Activated gamma-delta T cell (primary cell): ENCODE results near the gene LSM7.
"Not testable (repeated sequence)": the region's sequence is repeated elsewhere in the genome, so short reads cannot be mapped to it uniquely, and the experiment has no call there.

Experiments used
- DNase-seq: peaks from one replicate; lab custom pipeline; 2025; lab: John Stamatoyannopoulos, UW

LSM7 gene

DNA sequence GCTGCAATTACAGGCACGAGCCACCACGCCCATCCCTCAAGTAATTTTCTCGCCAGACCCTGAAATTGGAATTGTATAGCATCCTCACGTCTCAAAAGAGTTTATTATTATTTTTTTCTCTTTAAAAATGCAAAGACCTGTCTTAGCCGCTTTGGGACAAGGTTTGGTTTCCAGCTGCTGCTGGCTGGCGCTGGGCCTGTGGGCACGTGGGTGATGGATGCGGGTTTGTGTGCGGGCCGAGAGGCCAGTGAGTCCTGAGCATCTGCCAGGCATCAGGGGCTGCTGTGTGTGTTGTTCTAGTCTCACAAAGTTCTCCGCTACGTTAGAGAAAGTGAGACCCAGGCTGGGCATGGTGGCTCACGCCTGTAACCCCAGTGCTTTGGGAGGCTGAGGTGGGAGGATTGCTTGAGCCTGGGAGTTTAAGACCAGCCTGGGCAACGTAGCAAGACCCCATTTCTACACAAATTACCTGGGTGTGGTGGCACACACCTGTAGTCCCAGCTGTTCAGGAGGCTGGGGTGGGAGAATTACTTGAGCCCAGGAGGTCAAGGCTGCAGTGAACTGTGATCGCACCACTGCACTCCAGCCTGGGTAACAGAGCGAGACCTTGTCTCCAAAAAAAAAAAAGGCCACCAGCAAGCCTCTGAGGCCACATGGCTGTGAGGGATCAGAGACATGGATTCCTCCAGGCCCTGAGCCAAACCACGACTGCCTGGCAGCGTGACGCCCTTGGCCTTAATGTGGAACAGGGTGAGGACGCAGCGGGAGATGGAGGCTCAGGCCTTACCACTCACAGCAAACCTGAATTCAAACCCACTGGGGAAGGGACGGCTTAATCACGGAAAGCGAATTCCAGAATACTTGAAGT is 27.0 kb upstream of the LSM7 start:
- no peak for DNase-seq

DNA sequence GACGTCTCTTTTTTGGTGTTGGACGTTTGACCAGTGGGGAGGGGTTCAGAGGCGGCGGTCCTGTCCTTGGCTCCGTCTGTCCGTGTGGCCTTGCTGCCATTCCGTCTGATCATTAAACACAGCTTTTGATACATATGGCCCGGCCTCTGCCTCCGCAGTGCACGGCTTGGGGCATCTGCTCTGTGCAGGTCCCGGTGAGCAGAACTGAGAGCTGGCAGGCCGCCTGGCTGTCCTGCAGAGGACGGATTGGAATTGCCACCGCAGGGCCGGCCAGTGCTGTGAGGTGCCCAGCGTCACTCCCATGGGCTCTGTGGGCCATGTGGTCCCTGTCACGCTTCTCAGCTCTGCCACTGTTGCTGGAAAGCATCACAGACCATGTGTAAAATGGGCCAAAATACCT is 26.3 kb upstream of the LSM7 start:
- DNase-seq = no peak

DNA sequence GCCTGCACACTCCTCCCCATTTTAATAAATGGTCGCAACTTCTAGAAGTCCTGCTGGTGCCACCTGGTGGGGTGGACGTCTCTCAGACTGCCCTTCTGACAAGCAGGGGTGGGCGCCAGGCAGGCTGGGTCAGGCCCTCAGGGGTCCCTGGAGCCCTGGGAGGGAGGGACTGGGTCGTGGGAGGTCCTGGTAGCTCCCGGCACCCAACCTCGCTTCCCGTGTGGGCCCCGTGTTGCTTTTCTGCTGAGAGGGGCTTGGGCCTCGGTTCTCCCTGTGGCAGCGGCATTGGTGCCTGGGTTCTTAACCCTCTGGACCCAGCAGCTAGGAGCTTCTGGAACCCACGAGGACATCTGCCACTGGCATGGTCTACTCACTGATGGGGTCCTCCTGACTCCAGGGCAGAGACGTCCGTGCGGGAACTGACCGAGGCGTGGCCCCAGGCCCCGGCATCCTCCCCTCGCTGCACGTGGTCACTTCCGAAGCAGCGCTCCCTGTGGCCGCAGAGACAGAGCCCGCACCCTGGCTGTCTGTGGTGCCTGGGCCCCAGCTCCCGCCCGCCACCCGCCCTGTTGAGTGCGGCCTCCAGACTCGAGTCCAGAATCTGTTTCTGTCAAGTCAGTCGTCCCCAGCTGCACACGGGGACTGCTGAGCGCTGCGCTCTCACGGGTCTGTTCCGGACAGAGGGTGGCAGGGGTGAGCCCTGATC is 25.7 kb upstream of the LSM7 start:
- no peak for DNase-seq

DNA sequence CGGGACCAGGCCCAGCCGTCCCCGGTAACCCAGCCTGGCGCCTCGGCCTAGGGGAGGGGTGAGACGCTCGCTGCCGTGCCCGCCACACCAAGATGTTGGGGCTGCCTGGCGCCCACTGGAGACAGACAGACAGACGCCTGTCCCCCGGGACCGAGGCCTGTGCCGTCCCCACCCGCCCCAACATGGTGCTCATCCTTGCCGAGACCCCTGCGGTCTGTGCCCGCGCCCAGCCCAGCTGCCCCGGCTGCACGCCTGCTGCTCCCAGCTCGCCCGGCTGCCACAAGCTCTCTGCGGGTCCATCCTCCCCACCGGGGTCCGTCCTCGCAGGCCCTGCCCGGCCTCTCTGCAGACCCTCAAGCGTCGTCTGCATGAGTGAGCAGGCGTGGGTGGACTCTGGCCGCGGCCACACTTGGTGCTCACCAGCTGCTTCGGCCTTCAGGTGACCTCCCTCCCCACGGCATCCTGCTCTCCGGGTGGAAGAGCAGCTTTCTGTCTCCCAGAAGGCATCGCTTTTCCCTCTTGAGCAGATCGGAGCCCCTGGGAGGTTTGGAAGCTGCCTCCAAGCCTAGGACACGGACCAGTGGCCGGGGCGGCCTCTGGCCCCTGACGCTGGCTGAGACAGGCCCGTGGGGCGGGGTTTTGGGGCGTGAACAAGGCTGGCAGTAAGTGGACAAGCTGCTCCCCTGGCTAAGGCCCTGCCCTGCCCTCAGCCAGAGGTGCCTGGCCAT is 24.9 kb upstream of the LSM7 start:
- no peak for DNase-seq

DNA sequence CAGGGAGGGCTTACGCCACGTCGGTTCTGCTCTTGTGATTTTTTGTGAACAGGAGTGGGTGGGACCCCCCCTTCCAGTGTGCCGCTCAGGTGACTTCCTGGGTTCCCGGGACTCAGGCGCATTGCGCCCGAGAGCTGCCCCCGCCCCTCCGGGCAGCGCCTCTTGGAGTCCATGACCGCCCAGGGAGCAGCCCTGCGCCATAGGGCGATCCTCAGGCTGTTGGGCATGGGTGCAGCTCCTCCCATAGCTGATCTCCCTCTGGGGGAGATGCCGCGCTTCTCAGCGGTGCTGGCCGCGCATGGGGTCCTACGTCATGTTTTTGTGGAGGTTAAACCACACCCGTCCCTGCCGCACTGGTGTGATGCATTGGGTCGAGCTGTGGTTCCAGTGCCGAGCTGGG is 23.7 kb upstream of the LSM7 start:
- no peak for DNase-seq

DNA sequence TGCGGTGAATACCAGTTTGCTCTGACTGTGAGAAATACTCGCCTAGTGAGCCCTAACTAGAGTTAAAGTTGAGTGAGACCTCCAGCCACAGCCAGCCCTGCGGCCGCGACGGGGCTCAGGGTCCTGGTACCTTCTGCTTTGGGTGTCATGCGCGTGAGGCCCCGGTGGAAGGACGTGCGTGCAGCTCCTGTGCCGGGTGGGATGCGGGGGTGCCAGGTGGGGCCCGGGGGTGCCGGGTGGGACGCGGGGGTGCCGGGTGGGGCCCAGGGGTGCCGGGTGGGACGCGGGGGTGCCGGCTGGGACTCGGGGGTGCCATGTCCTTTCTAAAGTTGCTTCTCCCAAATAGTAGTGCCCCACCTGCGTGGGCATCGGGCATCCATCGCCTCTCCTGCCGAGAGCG is 23.2 kb upstream of the LSM7 start:
- no peak for DNase-seq

DNA sequence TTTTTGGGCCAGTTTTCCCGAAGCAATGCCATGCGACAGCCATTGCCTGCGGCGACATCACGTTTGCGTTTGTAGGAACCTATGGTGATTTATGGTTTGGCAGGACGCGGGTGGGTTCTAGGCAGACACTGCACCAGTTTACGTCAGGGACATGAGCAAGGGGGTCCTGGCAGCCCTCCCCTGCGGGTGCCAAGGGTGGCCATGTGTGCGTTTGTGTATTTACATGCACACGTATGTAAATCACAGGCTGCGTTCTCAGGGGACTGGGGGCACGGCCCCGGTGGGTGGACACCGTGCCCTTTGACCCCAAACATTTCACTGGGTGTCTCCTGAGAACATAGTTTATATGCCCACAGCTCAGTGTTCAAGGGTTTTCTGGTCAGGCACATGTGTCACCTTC is 22.3 kb upstream of the LSM7 start:
- DNase-seq = no peak

DNA sequence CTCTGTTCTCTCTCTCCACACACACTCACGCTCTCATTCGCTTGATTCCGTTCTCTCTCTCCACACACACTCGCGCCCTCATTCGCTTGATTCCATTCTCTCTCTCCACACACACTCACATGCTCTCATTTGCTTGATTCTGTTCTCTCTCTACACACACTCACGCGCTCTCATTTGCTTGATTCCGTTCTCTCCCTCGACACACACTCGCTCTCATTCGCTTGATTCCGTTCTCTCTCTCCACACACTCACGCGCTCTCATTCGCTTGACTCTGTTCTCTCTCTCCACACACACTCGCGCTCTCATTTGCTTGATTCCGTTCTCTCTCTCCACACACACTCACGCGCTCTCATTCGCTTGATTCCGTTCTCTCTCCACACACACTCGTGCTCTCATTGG is 21.4 kb upstream of the LSM7 start:
- DNase-seq = not testable (repeated sequence)

GRCh38 chr19:2345794-2346663 is 17.6 kb upstream of the LSM7 start:
- no peak for DNase-seq

GRCh38 chr19:2345076-2345475 is 16.7 kb upstream of the LSM7 start:
- DNase-seq = no peak

- no peak for DNase-seq
Measured at GRCh38 chr19:2344381-2344870, 16.0 kb upstream of the LSM7 start.

DNA sequence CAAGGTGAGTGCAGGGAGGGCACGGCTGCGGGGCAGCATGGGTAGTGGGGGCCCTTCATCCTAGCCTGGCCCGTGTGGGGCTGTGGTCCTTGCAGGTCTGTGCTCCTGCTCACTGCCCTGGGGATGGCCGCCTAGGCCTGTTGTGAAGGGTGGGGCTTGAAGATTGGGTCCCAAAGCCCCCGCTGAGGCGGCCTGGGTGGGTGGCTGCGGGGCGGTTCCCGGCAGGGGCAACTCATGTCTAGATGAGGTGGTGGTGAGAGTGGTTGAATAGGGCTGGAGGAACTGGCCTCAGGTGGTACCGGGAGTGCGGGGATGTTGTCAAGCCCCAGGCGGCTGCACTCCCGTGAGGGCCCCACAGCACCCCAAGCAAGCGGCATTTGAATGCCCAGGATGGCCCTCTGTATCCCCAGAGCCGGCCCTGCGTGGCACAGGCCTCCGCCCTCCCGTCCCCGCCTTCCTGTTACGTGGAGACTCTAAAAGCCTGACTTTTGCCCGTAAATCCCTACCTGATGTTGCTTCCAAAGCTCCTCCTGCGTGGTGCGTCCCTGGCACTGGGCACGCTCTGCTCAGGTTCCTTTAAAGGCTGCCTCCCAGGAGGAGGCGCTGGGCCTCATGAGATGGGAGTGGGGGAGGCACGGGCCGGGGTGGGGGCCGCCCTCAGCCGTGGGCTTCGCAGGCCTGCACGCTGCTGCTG is 15.1 kb upstream of the LSM7 start:
- no peak for DNase-seq

GRCh38 chr19:2342656-2343288 is 14.4 kb upstream of the LSM7 start:
- no peak for DNase-seq

DNA sequence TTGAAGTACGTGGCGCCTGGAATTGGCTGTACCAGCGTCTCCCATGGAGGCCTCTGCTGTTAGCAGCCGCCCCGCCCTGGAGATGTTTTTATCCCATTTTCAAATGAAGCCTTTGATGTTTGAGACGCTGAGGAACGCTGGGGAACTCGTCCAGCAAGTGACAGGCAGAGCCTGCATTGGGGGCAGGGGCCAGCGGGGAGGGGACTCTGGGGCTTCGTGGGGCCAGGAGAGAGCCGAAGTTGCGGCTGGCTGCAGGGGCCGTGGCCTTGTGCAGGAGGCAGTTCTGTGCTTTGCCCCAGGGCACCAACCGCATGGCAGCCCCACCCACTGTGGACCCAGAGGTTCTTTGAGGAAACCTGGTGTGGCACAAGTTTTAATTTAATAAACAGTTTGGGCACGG is 13.6 kb upstream of the LSM7 start:
- DNase-seq = no peak

DNA sequence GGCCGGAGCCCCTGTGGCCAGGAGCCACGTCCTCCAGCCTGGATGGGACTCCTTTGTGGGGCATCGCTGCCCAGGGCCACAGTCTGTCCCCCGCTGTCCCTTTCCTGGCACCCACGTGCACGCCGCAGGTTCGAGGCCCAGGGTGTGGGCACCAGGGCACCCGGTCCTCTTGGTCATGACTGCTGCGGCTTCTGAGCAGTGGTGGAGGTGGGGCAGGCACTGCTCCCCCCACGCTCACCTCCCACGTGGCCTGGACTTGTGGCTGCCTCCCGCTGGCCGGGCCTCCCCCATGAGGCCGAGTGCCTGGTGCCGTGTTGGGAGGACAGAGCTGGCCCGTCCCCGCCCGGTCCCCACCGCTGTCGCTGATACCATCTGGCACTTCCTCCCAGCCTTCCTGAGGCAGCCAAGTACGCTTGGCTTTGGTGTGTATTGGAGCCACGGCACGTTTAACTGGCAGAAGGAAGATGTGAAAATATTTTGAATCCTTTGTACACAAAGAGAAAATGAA is 12.9 kb upstream of the LSM7 start:
- DNase-seq = no peak

- DNase-seq = no peak
Measured at GRCh38 chr19:2340496-2341243, 12.3 kb upstream of the LSM7 start.

GRCh38 chr19:2339644-2340310 is 11.4 kb upstream of the LSM7 start:
- no peak for DNase-seq

GRCh38 chr19:2338751-2339643 is 10.6 kb upstream of the LSM7 start:
- DNase-seq = no peak
